CD4-positive, alpha-beta T cell treated with Interferon alpha-2 for 1 hour (primary cell): Measurements from ENCODE around the gene PDE9A.
"Not testable (repeated sequence)": the region's sequence is repeated elsewhere in the genome, so short reads cannot be mapped to it uniquely, and the experiment has no call there.

ENCODE experiments used
- DNase-seq, 2 donors: peaks; one replicate each; pipeline ENCODE4 v3.0.0-alpha.2; 2020 to 2022

PDE9A gene

DNA sequence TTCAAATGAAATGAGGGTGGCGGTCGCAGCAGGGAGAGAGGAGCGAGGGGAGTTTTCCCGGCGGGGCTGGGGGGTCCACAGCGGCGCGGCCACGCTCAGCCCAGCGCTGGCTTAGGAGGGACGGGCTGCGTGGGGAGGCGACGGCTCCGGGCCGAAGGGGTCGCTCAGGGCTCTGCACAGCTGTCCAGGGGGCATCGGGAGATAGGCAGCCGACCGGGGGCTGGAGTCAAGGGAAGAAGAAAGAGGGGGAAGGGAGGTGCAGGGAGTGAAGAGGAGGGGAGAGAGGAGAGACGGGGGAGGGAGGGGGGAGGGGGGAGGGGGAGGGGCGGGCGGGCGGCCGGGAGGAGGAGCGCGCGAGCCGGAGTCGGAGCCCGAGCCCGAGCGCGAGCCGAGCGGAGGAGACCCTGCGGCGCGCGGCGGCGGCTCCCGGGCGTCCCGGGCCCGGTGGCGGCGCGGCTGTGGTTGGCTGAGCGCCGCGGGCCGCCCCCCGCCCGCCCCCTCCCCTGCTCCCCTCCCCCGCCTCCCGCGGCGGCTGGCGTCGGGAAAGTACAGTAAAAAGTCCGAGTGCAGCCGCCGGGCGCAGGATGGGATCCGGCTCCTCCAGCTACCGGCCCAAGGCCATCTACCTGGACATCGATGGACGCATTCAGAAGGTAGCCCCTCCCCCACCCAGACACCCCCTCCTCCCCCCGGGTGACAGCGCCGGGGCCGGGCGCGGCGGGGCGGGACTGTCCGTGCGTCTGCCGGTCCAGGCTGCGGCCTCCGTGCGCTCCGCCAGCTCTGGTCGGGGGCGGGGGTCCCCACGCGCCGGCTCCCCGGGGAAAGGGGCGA lies at the start of gene PDE9A:
TSS of gene PDE9A (plus strand) at position 391 of the 831 bp plus-strand sequence. CDS start at position 585, 194 bp downstream.
- DNase-seq: peak; percentile 22 to 44

DNA sequence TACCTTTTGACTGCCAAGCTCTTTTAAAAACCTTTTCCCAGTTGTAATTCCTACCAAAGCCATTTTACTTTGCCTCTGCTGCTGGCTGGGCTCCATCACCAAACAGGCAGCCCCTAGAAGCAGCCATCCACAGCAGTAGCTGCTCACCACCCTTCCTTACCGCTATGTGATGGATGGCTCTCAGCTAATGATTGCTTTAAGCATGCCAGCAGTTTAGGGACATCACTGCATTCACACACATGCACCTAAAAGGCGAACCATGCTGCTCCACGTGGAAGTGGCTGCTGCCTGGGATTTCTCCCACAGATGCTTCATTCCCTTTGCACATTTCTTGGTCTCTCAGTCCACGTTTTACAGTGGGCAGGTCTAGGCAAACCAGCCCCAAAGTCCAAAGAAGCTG lies 46.3 kb upstream of the PDE9A start:
- no peak for DNase-seq

DNA sequence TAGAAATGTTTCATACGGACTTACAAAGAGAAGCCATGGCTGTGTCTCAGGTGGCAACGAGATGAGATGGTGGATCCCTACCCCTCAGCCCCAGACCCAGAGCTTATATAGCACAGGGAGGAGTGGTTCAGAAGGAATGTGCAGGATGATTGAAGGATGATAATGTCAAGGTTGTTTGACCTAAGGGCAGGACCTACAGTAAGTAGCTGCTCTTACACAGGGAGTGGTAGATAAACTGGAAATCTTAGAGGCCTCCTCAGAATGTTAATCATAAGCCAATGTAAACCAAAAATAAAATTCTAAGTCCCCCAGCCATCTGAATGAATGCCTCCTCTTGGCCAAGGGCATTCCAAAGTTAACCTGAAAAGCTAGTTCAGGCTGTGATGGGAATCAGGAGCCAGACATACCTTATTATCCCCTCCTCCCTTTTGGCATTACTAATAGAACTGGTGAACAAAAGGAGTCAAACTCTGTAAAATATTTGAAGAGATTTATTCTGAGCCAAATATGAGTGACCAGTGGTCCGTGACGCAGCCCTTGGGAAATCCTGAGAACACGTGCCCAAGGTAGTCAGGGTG lies 45.8 kb upstream of the PDE9A start:
- no peak for DNase-seq

DNA sequence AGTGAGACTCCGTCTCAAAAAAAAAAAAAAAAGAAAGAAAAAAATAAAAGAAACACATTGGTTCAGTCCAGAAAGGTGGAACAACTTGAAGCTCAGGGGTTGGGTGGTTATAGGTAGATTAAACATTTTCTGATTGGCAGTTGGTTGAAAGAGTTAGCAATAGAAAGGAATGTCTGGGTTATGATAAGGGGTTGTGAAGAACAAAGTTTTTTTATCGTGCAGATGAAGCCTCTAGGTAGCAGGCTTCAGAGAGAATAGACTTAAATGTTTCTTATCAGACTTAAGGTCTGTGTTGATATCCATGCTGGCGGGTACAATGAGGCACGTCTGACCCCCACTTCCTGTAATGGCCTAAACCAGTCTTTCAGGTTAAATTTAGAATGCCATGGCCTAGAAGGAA lies 45.0 kb upstream of the PDE9A start:
- no peak for DNase-seq

DNA sequence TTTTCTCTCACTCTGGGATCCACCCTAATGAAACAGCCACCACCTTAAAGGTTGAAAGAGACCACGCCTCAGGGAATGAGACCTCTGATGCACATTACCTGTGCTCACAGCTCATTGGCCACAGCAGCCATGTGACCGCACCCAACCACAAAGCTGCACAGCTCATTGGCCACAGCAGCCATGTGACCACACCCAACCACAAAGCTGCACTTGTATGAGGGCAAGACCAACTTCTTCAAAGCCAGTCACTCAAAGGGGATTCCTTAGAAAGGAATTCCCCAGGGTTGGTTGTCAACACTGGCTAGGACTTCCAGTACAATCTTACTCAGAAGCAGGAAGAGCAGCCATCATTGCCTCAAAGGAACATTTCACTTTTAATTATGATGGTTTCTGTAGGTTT lies 43.6 kb upstream of the PDE9A start:
- peak in 1 of 2 donors; percentile 51 for DNase-seq

DNA sequence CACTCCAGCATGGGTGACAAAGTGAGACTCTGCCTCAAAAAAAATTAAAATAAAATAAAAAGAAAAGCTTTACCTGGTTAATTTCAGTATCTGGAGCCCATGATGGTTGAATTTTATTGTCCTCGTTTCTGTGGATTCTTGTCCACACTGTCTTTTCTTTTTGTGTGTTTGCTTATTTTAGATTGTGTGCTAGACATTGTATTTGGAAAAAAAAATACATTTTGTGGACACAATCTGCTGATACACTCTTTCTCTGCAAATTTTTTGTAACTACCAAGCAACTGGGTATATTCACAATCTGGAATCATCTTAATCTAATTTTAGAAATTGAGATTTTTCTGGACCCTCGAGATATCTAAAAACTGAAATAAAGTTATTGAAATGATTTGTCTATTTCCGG lies 41.6 kb upstream of the PDE9A start:
- no peak for DNase-seq

DNA sequence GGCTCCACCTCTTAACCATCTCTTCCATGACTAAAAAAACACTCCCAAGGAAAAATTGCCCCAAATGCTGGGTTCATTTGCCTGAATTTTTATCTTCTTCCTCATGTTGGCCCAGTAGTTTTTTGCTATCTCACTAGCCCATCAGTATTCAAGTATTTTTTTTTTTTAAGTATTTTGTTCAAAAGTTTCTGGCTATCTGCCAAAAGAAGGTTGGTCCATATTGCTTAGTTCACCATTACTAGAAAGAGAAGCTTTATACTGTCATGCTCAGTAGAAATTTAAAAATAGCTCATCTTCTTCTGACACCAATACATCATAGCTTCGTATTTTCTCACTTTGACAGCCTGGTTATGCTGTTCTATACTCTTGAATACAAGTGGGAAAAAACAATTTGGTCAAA lies 41.0 kb upstream of the PDE9A start:
- no peak for DNase-seq

DNA sequence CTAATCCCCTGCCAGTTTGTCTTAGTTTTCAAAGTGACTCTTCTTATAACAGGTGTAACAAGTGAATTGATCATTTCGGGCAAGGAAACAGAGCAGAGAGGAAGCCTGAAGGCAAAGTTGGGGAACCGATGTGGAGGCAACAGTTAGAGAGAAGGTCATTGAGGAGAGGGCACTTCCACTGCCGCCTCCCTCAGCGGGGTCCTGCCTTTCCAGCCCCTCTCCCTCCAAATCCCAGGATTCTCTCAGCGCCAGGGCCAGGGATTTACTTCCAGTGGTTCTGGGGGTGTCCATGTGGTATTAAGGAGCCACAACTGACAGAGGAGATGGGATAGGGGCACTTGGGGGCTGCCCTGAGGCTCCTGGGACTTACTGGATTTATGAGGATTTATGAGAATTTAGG lies 39.7 kb upstream of the PDE9A start:
- no peak for DNase-seq

DNA sequence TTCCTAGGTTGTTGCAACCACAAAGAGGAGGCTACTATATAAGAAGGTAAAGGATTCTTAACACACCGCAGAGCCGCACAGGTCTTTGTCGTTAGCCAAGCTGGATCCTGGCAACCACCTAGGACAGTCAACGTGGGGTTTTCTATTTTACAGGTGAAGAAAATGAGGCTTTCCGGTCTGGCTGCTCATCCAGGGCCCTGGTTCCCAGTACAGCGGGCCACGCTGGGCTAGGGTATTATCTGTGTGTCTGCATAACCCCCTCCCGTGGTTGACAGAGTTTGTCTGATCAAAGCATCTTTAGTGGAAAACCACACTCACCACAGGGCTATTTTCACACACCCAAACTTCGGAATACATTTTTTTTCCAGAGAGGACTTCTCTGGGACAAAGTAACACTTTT lies 39.0 kb upstream of the PDE9A start:
- DNase-seq: peak in 1 of 2 donors; percentile 68

DNA sequence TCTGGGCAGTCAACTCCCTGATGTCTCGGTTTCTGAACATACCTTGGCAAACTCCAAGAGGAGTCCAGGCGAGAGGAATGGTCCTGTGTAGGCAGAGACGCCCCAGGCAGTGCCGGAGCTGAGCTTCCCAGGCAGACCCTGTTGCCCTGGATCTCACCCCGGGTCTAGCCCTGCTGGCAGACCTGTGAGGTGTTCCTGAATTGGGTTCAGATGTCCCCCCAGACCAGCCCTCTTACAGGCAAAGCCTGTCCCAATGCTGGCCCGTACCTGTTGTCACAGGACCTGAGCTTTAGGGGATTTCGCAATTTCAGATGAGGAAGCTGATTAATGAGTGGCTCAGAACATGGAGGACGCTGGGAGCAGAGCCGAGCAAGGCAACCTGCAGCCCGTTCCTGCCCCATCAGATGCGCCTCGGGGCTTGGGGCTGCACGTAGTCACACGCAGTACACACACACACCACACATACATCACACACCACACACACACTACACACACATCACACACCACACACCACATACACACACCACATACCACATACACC lies 38.5 kb upstream of the PDE9A start:
- DNase-seq: peak; percentile 48 to 67

DNA sequence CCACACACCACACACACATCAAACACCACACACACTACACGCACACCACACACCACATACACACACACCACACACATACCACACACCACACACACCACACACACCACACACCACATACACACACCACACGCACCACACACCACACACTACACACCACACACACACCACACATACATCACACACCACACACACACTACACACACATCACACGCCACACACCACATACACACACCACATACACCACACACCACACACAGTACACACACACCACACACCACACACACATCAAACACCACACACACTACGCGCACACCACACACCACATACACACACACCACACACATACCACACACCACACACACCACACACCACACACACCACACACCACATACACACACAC lies 38.0 kb upstream of the PDE9A start:
- not testable (repeated sequence) for DNase-seq

DNA sequence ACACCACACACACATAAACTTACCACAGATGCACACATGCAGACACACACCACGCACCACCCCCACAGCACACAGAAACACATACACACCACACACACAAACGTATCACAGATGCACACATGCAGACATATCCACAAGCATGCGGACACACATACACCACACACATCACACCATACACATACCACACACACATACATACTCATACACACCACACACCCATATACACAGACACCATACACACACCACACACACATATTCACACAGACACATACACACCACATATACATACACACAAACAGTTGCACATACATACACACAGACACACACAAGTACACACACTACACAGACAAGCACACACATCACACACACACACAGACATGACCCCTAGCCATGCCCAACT lies 37.5 kb upstream of the PDE9A start:
- DNase-seq: no peak

DNA sequence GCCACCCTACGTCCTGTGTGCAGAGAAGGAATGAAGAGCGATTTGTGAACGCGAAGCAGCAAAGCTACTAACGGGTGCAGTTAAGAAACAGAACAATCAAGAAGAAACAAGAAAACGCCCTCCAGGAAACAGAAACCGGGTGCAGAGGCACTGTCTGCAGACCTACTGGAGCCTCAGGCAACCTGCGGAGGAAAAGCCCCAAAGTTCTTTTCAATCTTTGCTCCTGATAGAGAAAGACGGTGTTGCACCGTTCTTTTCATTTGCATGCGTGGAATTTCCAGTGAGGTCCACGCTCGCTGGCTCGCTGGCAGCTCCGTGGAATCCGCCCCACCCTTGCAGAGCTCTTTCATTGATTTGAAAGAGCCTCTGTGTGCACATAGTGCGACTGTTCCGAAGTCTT lies 37.0 kb upstream of the PDE9A start:
- peak; percentile 15 to 48 for DNase-seq

DNA sequence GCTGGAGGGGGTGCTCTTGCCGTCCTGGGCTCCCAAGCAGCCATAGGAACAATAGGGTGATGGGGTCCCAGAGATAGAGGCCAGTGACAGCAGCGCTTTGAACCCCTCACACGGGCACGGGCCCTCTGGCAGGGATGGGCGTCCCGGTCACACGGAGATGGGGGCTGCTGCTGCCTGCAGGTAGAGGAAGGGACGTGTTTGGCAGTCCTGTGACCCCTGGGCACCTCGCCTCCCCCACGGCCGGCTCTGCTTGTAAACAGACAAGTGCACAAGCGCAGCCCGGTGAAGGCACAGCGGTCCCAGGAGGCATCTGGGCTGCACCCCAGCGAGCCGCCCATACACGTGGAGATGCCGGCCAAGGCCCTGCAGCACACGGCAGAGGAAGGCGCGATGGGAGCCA lies 36.5 kb upstream of the PDE9A start:
- DNase-seq: no peak

DNA sequence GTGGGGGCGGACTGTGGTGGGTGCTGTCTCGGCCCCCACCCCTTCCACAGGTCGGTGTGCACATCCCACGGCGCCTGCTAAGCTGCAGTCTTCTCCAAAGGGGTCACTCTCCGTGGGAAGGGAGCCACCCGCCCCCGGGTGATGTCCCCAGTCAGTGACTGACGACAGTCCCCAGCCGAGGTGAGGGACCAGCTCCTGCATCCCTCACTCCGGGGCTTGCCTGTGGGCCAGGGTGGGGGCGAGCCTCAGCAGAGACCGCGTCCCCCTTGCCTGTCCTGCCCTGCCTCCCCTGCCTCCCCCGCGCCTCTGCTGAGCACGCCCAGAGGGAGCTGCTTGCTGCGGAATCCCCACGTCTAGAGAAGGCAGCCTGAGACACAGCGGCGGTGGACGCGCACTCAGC lies 35.9 kb upstream of the PDE9A start:
- DNase-seq: no peak

DNA sequence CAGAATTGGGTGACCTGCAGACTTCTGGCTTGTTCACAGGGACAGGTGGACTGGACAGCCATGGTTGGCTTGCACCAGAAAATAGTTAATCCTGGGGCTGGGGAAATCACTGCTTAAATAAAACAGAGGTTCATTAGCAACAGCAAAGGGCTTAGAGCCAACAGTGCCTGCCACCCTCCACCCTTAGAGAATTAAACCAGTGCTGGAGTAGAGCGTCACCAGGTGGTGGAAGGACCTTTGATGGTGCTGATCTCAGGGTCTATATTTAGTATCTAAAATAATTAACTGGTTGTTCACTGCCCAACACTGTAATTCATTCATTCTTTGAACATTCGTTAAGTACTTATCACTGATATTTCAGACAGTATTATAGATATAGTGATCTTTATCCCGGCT lies 34.7 kb upstream of the PDE9A start:
- DNase-seq: no peak

DNA sequence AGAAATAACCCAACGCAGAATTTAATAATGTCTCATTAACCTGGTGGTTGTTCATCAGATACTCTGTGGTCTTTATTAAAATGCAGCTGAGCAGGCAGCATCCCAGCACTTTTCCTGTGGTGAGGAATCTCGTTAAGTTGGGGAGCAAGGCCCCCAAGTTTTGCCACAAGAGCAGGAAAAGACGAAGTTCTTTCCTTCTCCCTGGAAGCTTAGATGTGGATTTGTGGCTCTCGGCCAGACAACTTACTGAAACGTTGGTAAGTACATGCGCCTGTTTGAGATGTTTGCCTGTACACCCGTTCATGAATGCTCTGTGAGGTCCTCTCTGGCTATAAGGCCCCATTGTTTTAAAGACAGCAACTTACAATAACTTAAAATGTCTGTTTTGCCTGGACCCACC lies 34.3 kb upstream of the PDE9A start:
- DNase-seq: no peak

DNA sequence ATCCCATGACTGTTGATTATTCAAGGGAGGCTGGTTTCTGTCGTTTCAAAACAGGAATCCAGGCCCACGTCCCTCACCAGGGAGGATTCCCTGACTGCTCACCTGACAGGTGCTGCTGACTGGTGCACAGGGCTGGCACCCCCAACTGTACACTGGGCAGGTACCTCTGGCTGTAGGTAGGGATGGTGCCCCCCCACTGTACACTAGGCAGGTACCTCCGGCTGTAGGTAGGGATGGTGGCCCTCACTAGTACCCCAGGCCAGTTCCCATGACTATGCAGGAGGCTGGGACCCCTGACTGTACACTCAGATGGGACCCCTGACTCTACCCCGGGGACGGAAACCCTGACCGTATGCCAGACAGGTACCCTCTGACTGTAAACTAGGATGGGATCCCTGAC lies 33.6 kb upstream of the PDE9A start:
- no peak for DNase-seq

DNA sequence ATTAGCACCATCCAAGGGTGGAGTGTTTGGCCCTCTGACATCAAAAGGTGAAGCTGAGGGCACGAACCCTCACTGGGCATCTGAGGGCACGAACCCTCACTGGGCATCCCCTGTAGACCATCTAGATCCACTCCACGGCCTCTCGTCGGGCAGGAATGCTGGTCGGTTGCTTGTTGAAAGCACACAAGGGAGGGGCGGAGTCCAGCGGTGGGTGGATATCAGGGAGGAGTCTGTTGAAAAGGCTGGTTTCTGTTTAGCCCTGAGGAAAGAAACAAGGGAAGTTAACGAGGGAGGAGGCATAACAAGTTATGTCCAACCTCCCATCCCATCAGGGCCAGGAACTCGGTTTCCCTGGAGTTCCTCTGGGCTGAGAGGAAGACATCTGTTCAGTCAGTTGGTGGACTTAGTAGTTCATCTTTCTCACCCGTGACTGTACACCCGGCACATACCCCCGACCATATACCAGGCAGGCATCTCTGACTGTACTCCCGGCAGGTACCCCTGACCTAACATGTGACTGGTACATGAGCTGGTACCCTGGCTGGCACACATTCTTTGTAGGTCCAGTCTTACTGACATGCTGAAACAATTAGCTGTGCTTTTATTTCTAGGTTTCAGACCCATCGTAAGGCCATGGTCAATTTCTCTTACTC lies 32.1 kb upstream of the PDE9A start:
- DNase-seq: no peak

DNA sequence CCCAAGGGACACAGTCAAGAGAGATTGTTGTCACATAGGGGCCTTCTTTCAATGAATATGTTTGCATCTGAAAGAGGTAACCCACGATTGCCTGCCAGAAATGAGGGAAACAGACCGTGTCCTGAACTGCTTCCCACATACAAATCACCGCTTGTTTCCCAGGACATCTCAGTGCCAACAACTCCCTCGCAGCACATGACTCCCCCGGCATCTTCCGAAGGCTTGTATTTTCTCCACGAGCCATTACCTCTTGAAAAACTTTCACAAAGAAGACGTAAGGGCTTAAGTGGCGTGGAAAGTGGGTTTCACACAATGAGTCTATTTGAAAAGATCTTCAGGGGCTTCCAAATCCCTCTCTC lies 31.6 kb upstream of the PDE9A start:
- DNase-seq: no peak

DNA sequence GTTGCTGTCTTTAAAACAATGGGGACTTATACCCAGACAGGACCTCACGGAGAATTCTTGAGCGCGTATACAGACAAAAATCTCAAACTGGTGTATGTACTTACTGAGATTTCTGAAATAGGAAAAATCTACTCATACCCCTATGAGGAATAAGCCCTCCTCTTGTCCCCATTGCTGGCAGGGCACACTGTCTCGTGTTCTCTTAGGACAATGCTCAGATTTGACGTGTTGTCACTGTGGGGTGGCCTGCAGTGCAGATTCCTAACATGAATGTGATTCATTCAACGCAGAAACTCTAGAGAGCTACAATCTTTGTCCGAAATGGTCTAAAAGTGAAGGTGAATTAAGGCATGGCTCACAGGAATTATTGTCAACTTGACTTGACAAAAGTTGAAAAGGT lies 31.1 kb upstream of the PDE9A start:
- no peak for DNase-seq

DNA sequence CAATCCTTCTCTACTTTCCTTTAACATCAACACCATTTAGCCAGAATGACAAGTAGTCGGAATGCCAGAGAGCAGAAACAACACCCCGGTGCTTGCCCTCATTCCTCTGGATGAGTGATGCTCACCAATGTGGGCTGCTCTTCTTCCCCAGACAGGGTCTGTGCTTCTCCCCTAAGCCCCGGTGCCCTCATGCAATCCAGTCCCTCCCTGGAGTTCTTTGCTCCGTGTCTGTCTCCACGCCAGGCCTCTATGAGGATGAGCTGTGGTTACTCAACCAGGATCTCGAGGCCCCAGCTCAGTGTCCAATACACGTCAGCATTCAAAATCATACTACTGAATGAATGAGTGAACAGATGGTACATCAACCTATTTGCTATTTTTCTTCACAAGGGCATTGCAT lies 29.7 kb upstream of the PDE9A start:
- no peak for DNase-seq

DNA sequence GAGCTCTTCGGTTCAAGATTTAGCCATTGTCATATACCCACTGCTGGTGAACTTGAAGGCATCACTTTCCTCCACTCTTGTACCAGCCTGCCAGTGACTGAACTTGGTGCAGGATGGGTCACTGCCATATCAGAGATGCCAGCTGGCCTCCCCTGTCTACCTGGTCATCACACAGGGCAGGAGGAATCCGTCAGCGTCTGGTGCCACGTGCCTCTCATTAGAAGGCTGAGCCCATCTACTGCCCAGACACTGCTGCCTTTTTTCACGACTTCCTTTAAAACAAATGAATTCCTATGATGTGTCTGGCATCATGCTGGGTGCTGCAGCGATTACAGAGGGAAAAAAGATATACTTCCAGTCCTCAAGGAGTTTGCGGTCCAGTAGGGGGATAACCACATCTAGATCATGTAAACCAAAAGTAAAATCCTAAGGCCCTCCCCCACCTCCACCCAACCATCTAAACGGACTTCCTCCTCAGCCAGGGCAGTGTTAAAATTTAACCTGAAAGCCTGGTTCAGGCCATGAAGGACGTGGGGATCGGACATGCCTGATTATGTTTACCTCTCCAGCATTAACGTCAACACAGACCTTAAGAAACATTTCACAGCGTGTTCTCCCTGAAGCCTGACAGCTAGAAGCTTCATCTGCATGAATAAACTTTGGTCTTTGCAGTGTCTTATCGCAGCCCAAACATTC lies 29.2 kb upstream of the PDE9A start:
- DNase-seq: no peak
